ENCODE data around the gene MADD.

The MADD gene

DNA sequence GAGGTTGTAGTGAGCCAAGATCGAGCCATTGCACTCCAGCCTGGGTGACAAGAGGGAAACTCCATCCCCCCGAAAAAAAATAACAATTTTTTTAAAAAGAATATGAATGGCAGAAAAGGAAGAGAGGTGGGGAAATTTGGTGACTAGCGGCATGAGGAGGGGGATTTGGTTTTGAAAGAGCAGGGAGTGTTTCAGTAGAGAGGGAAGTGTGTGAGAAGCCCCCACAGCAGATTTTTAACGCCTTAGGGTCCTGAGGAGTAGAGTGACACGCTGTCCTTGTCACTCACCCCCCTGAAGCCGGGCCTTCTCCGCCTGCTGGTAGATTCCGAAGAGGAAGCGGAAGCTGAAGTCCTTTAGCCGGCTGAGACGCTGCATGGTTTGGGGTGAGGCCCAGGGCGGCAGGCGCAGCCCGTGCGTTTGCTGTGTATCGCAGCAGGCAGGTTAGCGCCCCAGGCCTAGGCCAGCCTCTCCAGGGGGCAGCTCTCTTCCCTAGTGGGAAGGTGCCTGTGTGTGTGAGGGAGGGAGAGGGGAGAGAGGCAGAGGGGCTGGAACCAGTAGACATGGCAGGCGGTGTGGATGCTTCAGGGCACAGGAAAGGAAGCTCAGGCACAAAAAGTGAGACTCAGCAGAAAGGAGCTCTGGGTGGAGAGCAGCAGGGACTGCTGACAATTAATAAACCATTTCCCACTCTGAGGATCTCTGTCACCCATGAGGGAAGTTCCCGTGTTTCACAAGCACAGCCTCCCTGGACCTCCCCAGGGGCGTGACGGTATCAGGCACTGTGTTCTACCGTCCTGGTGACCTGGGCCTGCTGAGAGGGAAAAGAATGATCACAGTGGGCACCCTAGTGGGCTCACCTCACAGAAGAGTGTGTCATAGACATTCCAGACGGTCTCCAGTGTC is 25.2 kb upstream of the MADD start:
- Mint-ChIP-seq H3K4me3 (no peak overlapping the region), H3K27me3 (no peaks in the 10 kb centered on the region), H3K9me3 (no peaks in the 10 kb centered on the region), H3K4me1 (peaks cover 8% of the 10 kb centered on the region), H3K27ac (no peak overlapping the region), H3K36me3 (peaks cover 38% of the 10 kb centered on the region)
- ATAC-seq: no peak

DNA sequence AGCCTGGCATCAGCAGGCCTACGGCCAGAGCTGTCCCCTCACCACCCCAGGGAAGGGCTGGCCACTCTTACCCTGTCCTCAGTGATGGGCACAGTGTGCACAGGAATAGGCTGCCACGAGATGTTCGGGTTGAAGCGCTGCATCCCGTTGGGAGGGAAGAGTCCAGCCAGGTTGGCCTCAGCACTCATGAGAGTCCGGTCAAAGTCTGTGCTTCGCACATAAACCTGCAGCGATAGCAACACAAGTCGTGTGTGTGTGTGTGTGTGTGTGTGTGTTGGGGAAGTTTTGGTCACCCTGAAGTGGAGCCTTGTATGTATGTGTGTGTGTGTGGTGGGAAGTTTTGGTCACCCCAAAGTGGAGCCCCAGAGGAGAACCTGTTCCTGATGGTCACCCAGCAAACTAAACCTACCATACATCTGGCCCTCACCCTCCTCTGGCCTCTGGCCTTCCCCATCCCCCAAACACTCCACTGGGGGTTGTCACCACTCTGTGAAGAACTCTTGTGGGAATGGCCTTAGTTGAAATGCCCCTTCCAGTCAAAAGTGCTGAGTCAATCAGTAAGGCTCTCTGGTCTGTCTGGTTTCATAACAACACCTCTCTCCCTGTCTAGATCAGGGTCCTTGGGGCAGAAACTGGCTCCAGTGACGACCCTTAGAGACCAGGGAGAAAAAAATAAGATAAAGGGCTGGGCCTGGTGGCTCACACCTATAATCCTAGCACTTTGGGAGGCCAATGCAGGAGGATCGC is 24.1 kb upstream of the MADD start:
- no peak for ATAC-seq
- H3K4me3 Mint-ChIP-seq: no peak overlapping the region
- no peaks in the 10 kb centered on the region for H3K27me3 Mint-ChIP-seq
- H3K27ac Mint-ChIP-seq: no peak overlapping the region
- H3K36me3 Mint-ChIP-seq: peaks cover 28% of the 10 kb centered on the region
- peaks cover 8% of the 10 kb centered on the region for H3K4me1 Mint-ChIP-seq
- no peaks in the 10 kb centered on the region for H3K9me3 Mint-ChIP-seq

DNA sequence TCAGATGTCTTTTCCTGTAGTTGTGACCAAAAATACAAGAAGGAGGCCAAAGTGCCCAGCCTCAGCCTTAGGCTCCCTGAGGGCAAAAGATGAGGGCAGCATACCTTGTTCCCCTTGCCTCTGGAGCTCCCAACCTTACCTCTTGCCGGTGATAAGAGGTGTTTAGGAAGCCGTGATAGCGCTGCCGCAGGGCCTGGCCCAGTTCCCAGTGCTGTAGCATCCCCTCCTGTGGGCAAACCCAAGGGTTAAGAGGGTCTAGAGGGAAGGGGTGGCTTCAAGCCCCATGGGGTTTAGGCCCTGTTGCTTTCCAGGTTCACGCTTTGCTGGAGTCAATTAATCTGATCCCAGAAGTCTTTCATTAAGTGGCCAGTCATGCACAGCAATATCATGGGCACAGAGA is 22.4 kb upstream of the MADD start:
- Mint-ChIP-seq H3K9me3 (no peaks in the 10 kb centered on the region), H3K27me3 (no peaks in the 10 kb centered on the region), H3K4me1 (peaks cover 8% of the 10 kb centered on the region), H3K4me3 (peak overlapping the region; percentile 95), H3K27ac (no peak overlapping the region), H3K36me3 (peaks cover 11% of the 10 kb centered on the region)
- no peak for ATAC-seq

DNA sequence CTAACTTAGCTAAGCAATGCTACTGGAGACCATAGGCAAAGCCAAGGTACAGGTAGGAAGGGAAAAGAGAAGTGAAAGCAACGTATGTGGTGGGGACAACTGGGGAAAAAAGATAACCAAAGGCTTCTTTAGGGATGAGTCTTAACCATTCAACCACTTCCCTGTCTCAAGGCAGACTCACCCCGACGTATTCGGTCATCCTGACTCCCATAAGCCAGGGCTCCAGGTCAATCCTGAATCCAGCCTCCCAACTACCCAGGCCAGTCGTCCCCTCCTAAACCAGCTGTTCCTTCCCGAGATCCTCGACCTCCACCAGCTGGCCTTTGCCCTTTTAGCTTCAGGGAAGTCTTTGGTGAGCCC is 21.6 kb upstream of the MADD start:
- H3K36me3 Mint-ChIP-seq: peaks cover 10% of the 10 kb centered on the region
- peak; percentile 59 for ATAC-seq

DNA sequence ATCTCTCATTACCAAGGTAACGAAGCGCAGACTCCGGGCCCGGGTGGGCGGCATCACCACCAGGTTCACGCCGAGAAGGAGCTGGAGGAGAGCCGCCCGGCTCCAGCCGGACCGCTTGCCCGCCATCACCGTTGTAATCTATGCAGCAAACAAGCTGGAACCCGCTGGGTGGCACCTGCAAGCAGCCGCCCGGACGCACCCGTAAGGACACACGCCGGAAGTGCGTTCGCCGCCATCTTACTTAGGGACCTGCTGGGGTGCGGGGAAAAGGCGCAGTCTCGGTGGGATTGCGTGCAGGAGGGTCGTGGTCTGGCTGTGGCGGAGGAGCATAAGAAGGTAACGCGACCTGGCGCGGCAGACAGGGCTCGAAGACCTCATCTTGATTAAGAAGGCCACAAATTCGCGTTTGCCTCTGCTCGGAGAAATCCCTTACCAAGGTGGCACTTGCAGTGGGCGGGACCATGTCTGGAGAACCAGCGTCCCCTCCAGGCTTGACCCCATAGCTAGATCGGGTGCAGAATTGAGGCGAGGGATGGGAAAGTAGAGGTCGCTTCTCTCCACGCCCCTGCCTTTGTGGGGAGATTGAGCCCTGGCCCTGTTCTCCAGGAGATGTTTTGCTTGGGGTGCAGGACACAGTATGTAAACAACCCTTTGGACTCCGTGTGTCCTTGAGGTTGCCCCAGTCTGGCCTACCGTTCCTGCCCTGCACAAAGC is 21.1 kb upstream of the MADD start, which contains the start of gene ACP2:
Gene ACP2 (minus strand): TSS at position 151 of the 714 bp plus-strand sequence. CDS start 25 bp downstream, at position 126.
- Mint-ChIP-seq H3K4me3 (peak within 1 kb of the TSS; percentile 95), H3K4me1 (peaks cover 8% of the 10 kb centered on the region), H3K27me3 (no peaks in the 10 kb centered on the region), H3K27ac (peak within 1 kb of the TSS; percentile 95), H3K9me3 (no peaks in the 10 kb centered on the region), H3K36me3 (peaks cover 10% of the 10 kb centered on the region)
- ATAC-seq: peak; percentile 98

More for the DNA sequence above, 21.6 kb upstream of the MADD start:
- Mint-ChIP-seq H3K4me1 (peaks cover 8% of the 10 kb centered on the region), H3K27ac (peak overlapping the region; percentile 95), H3K4me3 (peak overlapping the region; percentile 95), H3K27me3 (no peaks in the 10 kb centered on the region), H3K9me3 (no peaks in the 10 kb centered on the region)

DNA sequence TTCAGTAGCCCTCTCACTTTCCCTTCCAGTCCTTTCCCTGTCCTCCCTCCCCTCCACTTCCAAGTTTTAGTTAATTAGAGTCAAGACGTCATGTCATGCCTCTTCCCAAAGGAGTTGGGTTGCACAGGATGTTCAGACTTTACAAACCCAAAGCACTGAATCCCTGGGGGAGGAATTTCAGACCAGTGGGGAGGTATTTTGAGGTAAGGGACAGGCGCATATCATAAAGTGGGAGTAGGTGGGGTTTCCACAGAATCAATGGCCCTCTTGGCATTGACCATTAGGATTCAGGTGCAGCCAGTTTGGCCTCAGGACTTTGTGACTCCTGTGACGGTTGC is 20.6 kb upstream of the MADD start:
- ATAC-seq: no peak
- Mint-ChIP-seq H3K36me3 (peaks cover 7% of the 10 kb centered on the region), H3K27me3 (no peaks in the 10 kb centered on the region), H3K4me1 (peaks cover 8% of the 10 kb centered on the region), H3K4me3 (peak overlapping the region; percentile 95), H3K27ac (peak overlapping the region; percentile 95), H3K9me3 (no peaks in the 10 kb centered on the region)

DNA sequence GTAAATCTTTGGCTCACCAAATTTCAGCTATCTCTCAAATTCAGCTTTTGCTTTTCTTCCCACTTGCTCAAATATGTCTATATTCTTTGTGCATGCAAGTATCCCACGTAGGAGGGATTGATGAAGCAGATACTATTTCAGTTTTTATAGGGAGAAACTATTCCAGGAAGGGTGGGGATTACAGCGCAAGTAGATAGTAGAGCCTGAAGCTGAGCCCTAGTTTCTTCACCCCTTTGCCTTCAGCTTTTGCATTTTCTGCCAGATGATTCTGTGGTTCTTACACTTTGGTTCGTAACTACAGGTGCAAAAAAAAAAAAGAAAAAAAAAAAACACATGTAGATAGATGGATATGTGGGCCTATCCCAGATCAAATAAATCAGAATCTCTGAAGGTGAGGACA is 18.2 kb upstream of the MADD start:
- H3K27me3 Mint-ChIP-seq: no peaks in the 10 kb centered on the region
- ATAC-seq: no peak
- no peak overlapping the region for H3K27ac Mint-ChIP-seq
- H3K36me3 Mint-ChIP-seq: no peaks in the 10 kb centered on the region
- peaks cover 8% of the 10 kb centered on the region for H3K4me1 Mint-ChIP-seq
- no peaks in the 10 kb centered on the region for H3K9me3 Mint-ChIP-seq
- H3K4me3 Mint-ChIP-seq: no peak overlapping the region

DNA sequence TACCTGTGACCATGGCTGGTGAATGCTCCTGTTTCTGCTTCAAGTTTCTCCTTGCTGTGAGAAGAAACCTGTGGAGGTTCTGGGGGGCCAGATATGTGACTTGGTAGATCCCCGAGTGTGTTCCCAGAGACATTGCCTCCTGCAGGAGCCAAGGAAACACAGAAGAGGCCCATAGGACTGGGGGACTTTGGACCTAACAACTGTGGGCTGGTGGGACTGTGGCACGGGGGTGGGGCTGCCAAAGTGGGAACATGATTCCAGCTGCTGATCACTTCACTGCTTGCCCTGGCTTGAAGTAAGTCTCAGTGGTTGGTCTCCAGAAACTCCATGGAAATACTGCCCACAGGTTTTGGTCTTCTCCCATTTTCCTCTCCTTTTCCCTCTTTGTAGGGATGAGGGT is 16.3 kb upstream of the MADD start:
- H3K27me3 Mint-ChIP-seq: no peaks in the 10 kb centered on the region
- H3K9me3 Mint-ChIP-seq: no peaks in the 10 kb centered on the region
- H3K4me3 Mint-ChIP-seq: no peak overlapping the region
- peaks cover 11% of the 10 kb centered on the region for H3K4me1 Mint-ChIP-seq
- ATAC-seq: no peak
- H3K27ac Mint-ChIP-seq: no peak overlapping the region
- no peaks in the 10 kb centered on the region for H3K36me3 Mint-ChIP-seq

DNA sequence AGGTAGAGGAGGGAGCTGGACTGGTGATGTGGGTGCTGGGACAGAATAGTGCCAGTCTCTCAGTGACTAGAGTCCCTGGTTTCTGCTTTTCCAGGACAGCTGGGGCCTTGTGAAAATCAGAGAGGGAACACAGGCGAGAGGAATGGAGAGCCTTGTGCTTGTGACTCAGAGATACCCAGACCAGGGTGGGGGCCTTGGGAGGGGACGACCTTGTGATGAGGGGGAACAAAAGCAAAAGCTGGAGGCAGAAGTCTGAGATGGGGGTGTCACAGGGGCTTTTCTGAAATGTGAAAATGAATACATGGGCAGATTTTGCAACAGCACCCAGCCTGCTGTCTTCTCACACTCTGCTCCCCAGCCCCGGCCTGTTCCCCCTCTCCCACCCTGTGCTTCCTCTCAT is 15.5 kb upstream of the MADD start:
- H3K36me3 Mint-ChIP-seq: no peaks in the 10 kb centered on the region
- peaks cover 14% of the 10 kb centered on the region for H3K4me1 Mint-ChIP-seq
- H3K27me3 Mint-ChIP-seq: no peaks in the 10 kb centered on the region
- H3K9me3 Mint-ChIP-seq: no peaks in the 10 kb centered on the region
- H3K4me3 Mint-ChIP-seq: no peak overlapping the region
- no peak for ATAC-seq
- no peak overlapping the region for H3K27ac Mint-ChIP-seq

DNA sequence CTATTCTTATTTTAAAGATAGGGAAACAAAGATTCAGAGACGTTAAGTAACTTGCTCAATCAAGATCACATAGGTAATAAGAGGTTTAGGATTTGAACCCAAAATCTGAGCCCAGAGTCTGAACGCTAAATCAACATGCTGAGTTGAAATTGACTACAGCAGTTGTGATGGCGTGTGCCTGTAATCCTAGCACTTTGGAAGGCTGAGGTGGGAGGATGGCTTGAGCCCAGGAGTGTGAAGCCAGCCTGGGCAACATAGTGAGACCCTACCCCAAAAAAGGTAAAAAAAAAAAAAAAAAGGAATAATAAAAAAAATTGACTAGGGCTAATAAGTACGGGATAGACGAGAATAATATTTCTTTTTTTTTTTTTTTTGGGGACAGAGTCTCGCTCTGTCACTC is 13.6 kb upstream of the MADD start:
- H3K9me3 Mint-ChIP-seq: no peaks in the 10 kb centered on the region
- H3K27ac Mint-ChIP-seq: no peak overlapping the region
- ATAC-seq: no peak
- H3K4me1 Mint-ChIP-seq: peaks cover 18% of the 10 kb centered on the region
- no peaks in the 10 kb centered on the region for H3K27me3 Mint-ChIP-seq
- no peak overlapping the region for H3K4me3 Mint-ChIP-seq
- no peaks in the 10 kb centered on the region for H3K36me3 Mint-ChIP-seq

DNA sequence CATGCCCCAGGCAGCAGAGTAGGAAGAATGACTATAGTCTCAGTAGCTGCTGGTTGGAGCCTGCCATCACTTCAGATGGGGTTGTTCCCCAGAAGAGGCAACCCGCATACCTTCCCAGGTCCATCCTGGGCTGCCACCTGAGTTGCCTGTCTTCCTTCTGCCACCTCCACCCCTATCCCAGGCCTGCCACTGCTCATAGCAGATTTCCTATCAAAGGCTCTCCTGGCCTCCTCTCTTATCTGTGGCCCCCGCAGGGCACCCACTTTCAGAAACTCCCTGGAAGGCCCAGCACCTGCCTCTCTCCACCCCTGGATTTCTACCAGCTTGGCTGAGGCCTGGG is 12.8 kb upstream of the MADD start:
- no peak for ATAC-seq
- Mint-ChIP-seq H3K9me3 (no peaks in the 10 kb centered on the region), H3K4me1 (peaks cover 18% of the 10 kb centered on the region), H3K27ac (peak overlapping the region; percentile 10), H3K36me3 (no peaks in the 10 kb centered on the region), H3K4me3 (no peak overlapping the region), H3K27me3 (no peaks in the 10 kb centered on the region)

DNA sequence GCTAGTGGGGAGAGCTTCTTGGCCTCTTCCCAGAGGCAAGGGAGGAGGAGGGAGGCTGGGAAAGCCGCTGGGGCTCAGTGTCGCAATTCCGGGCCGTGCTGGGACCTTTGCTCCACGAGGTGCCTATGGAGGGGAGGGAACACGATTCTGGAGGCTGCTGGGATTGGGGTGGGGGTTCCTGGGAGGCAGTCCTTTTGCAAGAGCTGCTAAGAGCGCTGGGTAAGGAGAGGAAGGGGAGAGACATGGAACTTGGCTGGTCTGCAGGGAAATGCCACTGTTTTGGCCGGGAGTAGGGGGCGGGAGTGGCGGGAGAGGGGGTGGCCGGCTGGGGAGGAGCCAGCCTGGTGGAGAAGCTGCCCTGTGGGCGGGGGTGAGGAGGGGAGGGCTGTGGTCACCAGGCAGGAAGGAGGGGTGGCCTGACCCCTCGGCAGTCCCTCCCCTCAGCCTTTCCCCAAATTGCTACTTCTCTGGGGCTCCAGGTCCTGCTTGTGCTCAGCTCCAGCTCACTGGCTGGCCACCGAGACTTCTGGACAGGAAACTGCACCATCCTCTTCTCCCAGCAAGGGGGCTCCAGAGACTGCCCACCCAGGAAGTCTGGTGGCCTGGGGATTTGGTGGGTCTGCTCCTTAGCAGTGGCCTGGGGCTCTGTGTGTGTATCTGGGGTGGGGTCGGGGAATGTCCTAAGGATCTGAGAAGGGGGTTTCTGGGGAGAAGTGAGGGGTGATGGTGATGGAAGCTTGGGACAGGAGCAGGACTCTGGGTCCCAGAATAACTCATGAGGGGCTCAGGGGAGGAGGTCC is 12.2 kb upstream of the MADD start, which contains the start of gene NR1H3:
Gene NR1H3 (plus strand): TSS at position 480 of the 800 bp plus-strand sequence. CDS start 1,221 bp downstream, outside the sequence.
- H3K27ac Mint-ChIP-seq: peak within 1 kb of the TSS; percentile 10
- peaks cover 18% of the 10 kb centered on the region for H3K4me1 Mint-ChIP-seq
- no peaks in the 10 kb centered on the region for H3K36me3 Mint-ChIP-seq
- H3K4me3 Mint-ChIP-seq: no peak within 1 kb of the TSS
- peak; percentile 56 for ATAC-seq
- H3K27me3 Mint-ChIP-seq: no peaks in the 10 kb centered on the region
- H3K9me3 Mint-ChIP-seq: no peaks in the 10 kb centered on the region

DNA sequence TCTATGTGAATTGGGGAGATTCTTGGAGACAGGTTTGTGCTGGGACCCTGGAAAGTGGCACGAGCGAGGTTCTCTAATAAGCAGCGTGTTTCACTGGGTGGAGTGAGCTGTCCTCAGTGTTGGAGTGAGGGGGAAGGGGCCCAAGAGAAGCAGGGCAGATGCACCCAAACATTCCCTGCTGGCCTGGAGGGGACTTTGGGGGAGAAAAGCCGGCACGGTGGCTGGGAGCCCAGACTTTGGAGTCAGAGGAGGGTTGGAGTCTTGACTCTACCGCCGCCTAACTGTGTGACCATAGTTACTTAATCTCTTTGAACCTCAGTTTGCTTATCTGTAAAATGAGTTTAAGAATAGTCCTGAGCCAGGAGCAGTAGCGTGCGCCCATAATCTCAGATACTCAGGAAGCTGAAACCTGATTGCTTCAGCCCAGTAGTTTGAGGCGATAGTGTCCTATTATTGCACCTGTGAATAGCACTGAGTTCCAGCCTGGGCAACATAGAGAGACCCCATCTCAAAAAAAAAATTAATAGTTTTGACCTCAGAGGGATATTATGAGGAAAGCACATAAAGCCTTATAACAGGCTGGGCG is 11.5 kb upstream of the MADD start:
- no peaks in the 10 kb centered on the region for H3K9me3 Mint-ChIP-seq
- peak overlapping the region; percentile 10 for H3K27ac Mint-ChIP-seq
- peaks cover 18% of the 10 kb centered on the region for H3K4me1 Mint-ChIP-seq
- no peak overlapping the region for H3K4me3 Mint-ChIP-seq
- no peaks in the 10 kb centered on the region for H3K27me3 Mint-ChIP-seq
- H3K36me3 Mint-ChIP-seq: no peaks in the 10 kb centered on the region
- ATAC-seq: no peak

DNA sequence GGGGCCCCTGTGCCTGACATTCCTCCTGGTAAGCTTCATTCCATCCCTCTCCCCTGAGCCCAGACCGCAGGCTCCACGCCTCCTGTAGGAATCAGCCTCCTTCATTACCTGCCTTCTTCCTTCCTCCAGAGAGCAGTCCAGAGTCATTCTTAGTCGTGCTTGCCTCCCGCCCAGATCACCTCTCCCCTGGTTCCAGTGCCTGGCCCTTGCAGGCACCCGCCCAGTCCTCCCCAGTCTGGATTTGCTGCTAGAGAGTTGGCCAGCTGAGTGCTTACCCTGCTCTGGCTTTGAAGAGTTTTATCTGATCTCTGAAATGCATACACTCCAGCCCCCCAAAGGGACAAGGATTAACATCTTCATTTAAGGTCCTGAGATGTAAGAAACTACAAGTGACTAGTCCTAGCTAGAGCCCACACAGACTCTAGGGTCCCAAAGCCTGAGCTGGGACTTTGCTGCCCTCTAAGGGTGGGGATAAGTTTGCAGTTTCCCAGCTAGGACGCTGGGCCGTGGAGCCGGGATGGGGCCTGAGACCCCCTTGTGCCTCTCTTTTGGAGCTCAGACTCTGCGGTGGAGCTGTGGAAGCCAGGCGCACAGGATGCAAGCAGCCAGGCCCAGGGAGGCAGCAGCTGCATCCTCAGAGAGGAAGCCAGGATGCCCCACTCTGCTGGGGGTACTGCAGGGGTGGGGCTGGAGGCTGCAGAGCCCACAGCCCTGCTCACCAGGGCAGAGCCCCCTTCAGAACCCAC is 10.5 kb upstream of the MADD start:
- ATAC-seq: peak; percentile 72
- Mint-ChIP-seq H3K27ac (peak overlapping the region; percentile 32), H3K27me3 (no peaks in the 10 kb centered on the region), H3K4me3 (no peak overlapping the region), H3K4me1 (peaks cover 18% of the 10 kb centered on the region), H3K36me3 (no peaks in the 10 kb centered on the region), H3K9me3 (no peaks in the 10 kb centered on the region)
